GM19043 (cell line): ENCODE measurements around the gene UBALD2.
"Not testable (repeated sequence)": the region's sequence is repeated elsewhere in the genome, so short reads cannot be mapped to it uniquely, and the experiment has no call there.

Experiments used
- ATAC-seq: cut with Tn5 transposase; IDR thresholded peaks from one replicate; pipeline ENCODE4 v1.9.1; 2021; ENCODE audit warnings: low read depth; ENCODE audit not compliant: unreplicated experiment

Gene UBALD2

GRCh38 chr17:76264755-76265623 is at the start of gene UBALD2:
Gene UBALD2, plus strand, starts transcription at chr17:76265348. Its CDS starts 158 bp downstream, at chr17:76265506.
- peak; percentile 68 for ATAC-seq

- no peak for ATAC-seq
Measured at GRCh38 chr17:76217081-76217480, 48.1 kb upstream of the UBALD2 start.

- ATAC-seq: no peak
Measured at GRCh38 chr17:76219670-76220383, 45.3 kb upstream of the UBALD2 start.

- ATAC-seq: no peak
Measured at GRCh38 chr17:76223802-76224201, 41.3 kb upstream of the UBALD2 start.

GRCh38 chr17:76225373-76226086 is 39.6 kb upstream of the UBALD2 start:
- ATAC-seq: not testable (repeated sequence)

GRCh38 chr17:76226749-76227148 is 38.4 kb upstream of the UBALD2 start:
- not testable (repeated sequence) for ATAC-seq

GRCh38 chr17:76232342-76232741 is 32.8 kb upstream of the UBALD2 start:
- ATAC-seq: no peak

- no peak for ATAC-seq
Measured at GRCh38 chr17:76233588-76234353, 31.4 kb upstream of the UBALD2 start.

GRCh38 chr17:76234354-76234679 is 30.8 kb upstream of the UBALD2 start:
- ATAC-seq: no peak

- ATAC-seq: no peak
Measured at GRCh38 chr17:76235883-76236282, 29.3 kb upstream of the UBALD2 start.

GRCh38 chr17:76236603-76237002 is 28.5 kb upstream of the UBALD2 start:
- no peak for ATAC-seq

GRCh38 chr17:76237859-76238313 is 27.3 kb upstream of the UBALD2 start:
- ATAC-seq: no peak

- no peak for ATAC-seq
Measured at GRCh38 chr17:76238847-76239537, 26.2 kb upstream of the UBALD2 start.

- no peak for ATAC-seq
Measured at GRCh38 chr17:76239538-76240274, 25.4 kb upstream of the UBALD2 start.

GRCh38 chr17:76240461-76241203 is 24.5 kb upstream of the UBALD2 start, which contains the start of gene RNF157:
Gene RNF157, minus strand, starts transcription at chr17:76240493. Its CDS starts 253 bp downstream, at chr17:76240240.
- no peak for ATAC-seq

- no peak for ATAC-seq
Measured at GRCh38 chr17:76241204-76241538, 24.0 kb upstream of the UBALD2 start.

- ATAC-seq: no peak
Measured at GRCh38 chr17:76241691-76242255, 23.4 kb upstream of the UBALD2 start.
